Upper lobe of left lung (tissue), 4 donors: ENCODE results near the gene KATNA1.
"Not testable (repeated sequence)": the region's sequence is repeated elsewhere in the genome, so short reads cannot be mapped to it uniquely, and the experiment has no call there.

ENCODE experiments used
- EP300 ChIP-seq, 4 donors: sonication (generic); formaldehyde crosslinking; IDR thresholded peaks; one replicate each; pipeline ENCODE4 v1.5.1; 2017; ENCODE audit warnings: antibody characterized with exemption in 4 of 4, control low read depth in 2 of 4
- POLR2A ChIP-seq, 4 donors: fragments of 450-650 bp; IDR thresholded peaks; one replicate each; pipeline ENCODE4 v1.5.1; 2016 to 2017; ENCODE audit warnings: antibody characterized with exemption in 4 of 4, mild to moderate bottlenecking in 2 of 4
- TF ChIP-seq, protein P1 (sequence below), 6 experiments: fragments of 450-650 bp in 4 of 6; fragments of 200-600 bp in 2 of 6; sonication (generic) in 2 of 6; IDR thresholded peaks; one replicate each; pipeline ENCODE4 v1.5.1; 2016 to 2019; ENCODE audit warnings: antibody characterized with exemption in 6 of 6

DNA sequence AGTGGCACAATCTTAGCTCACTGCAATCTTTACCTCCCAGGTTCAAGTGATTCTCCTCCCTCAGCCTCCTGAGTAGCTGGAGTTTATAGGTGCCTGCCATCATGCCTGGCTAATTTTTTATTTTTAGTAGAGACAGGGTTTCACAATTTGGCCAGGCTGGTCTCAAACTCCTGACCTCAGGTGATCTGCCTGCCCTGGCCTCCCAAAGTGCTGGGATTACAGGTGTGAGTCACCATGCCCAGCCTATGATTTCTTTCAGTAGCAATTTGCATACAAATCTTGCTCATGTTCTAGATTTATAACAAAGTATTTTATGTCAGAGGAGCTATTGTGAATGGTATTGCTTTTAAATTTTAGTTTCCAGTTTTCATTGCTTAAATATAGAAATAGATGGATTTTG lies 23.8 kb upstream of the KATNA1 start:
- TF ChIP-seq, protein P1, sequence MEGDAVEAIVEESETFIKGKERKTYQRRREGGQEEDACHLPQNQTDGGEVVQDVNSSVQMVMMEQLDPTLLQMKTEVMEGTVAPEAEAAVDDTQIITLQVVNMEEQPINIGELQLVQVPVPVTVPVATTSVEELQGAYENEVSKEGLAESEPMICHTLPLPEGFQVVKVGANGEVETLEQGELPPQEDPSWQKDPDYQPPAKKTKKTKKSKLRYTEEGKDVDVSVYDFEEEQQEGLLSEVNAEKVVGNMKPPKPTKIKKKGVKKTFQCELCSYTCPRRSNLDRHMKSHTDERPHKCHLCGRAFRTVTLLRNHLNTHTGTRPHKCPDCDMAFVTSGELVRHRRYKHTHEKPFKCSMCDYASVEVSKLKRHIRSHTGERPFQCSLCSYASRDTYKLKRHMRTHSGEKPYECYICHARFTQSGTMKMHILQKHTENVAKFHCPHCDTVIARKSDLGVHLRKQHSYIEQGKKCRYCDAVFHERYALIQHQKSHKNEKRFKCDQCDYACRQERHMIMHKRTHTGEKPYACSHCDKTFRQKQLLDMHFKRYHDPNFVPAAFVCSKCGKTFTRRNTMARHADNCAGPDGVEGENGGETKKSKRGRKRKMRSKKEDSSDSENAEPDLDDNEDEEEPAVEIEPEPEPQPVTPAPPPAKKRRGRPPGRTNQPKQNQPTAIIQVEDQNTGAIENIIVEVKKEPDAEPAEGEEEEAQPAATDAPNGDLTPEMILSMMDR (IDR thresholded peaks at IDR 0.05), result not testable (repeated sequence)
- TF ChIP-seq POLR2A, EP300 (IDR thresholded peaks at IDR 0.05): not testable (repeated sequence)
